Osteoblast (primary cell): ENCODE results near the gene SLC41A3. TPM values are rescaled to one million over a fixed set of nuclear protein-coding genes. Genes with fewer than 3 reads are reported as not detected.
"Not testable (repeated sequence)": the region's sequence is repeated elsewhere in the genome, so short reads cannot be mapped to it uniquely, and the experiment has no call there.

Source experiments
- DNase-seq: peaks from one replicate; pipeline ENCODE4 v3.0.0; 2011; ENCODE audit warnings: low spot score, mixed read lengths; ENCODE audit not compliant: insufficient read length; ENCODE audit errors: missing footprints
- H2AFZ ChIP-seq: 2 replicates; pipeline ENCODE4 v1.6.0; 2011; ENCODE audit warnings: mild to moderate bottlenecking, low read length
- H3K27ac ChIP-seq: 2 replicates; pipeline ENCODE4 v1.5.1; 2011; ENCODE audit warnings: mild to moderate bottlenecking, low read depth, low read length, moderate library complexity
- H3K27me3 ChIP-seq: 2 replicates; pipeline ENCODE4 v1.6.0; 2012; ENCODE audit warnings: mild to moderate bottlenecking, control low read depth, inconsistent platforms, low read length, moderate library complexity; ENCODE audit not compliant: insufficient read depth
- H3K36me3 ChIP-seq: 2 replicates; pipeline ENCODE4 v1.5.1; 2011; ENCODE audit warnings: mild to moderate bottlenecking, low read length, control low read depth, moderate library complexity; ENCODE audit not compliant: insufficient read depth
- H3K4me1 ChIP-seq: 2 replicates; pipeline ENCODE4 v1.5.1; 2011; ENCODE audit warnings: mild to moderate bottlenecking, low read length, control low read depth, moderate library complexity; ENCODE audit not compliant: insufficient read depth
- H3K4me2 ChIP-seq: 2 replicates; pipeline ENCODE4 v1.6.0; 2011; ENCODE audit warnings: mild to moderate bottlenecking, low read length; ENCODE audit not compliant: insufficient read depth
- H3K4me3 ChIP-seq: fragments of 200-600 bp; sonication (generic); 3 replicates; pipeline ENCODE4 v1.5.1; 2012; ENCODE audit warnings: mild to moderate bottlenecking, low read length, inconsistent platforms; ENCODE audit not compliant: insufficient read depth
- H3K79me2 ChIP-seq: 2 replicates; pipeline ENCODE4 v1.6.0; 2012; ENCODE audit warnings: mild to moderate bottlenecking, low read length, control low read depth, inconsistent platforms; ENCODE audit not compliant: insufficient read depth
- H3K9me3 ChIP-seq: 2 replicates; pipeline ENCODE4 v1.5.1; 2011; ENCODE audit warnings: low read depth, low read length, control low read depth
- H4K20me1 ChIP-seq: 2 replicates; pipeline ENCODE4 v1.6.0; 2012; ENCODE audit warnings: mild to moderate bottlenecking, low read length, control low read depth; ENCODE audit not compliant: insufficient read depth
- total RNA-seq: library from RNA; depleted of rRNA; stranded (reverse); fragments of >200 nt; gene quantifications from 2 replicates; pipeline ENCODE4 v1.2.3, GENCODE V29; 2012
- TF ChIP-seq, protein P1 (sequence below): IDR thresholded peaks from 2 replicates; pipeline ENCODE4 v1.5.1; 2011; ENCODE audit warnings: mild to moderate bottlenecking, low read depth, low read length, moderate library complexity; ENCODE audit errors: extremely low read depth

Gene SLC41A3
- total RNA-seq, 1 donor, result 59.4 TPM

DNA sequence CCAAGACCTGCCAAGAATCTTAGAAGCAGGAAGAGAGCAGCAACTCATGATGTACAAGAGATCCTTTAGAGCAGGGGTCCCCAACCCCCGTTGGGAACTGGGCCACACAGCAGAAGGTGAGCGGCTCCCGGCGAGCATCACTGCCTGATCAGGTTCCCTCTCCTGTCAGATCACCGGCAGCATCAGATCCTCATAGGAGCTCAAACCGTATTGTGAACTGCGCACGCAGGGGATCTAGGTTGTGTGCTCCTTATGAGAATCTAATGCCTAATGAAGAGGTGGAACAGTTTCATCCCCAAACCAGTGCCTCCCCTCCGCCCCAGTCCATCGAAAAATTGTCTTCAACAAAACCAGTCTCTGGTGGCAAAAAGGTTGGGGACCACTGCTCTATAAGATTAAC, 13.8 kb downstream of the SLC41A3 start:
- no peak overlapping the region for H3K4me3 ChIP-seq
- TF ChIP-seq, protein P1, sequence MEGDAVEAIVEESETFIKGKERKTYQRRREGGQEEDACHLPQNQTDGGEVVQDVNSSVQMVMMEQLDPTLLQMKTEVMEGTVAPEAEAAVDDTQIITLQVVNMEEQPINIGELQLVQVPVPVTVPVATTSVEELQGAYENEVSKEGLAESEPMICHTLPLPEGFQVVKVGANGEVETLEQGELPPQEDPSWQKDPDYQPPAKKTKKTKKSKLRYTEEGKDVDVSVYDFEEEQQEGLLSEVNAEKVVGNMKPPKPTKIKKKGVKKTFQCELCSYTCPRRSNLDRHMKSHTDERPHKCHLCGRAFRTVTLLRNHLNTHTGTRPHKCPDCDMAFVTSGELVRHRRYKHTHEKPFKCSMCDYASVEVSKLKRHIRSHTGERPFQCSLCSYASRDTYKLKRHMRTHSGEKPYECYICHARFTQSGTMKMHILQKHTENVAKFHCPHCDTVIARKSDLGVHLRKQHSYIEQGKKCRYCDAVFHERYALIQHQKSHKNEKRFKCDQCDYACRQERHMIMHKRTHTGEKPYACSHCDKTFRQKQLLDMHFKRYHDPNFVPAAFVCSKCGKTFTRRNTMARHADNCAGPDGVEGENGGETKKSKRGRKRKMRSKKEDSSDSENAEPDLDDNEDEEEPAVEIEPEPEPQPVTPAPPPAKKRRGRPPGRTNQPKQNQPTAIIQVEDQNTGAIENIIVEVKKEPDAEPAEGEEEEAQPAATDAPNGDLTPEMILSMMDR, result no peak
- H3K9me3 ChIP-seq, result no peaks in the 10 kb centered on the region
- H3K27me3 ChIP-seq, result no peaks in the 10 kb centered on the region
- peaks cover 2% of the 10 kb centered on the region for H3K79me2 ChIP-seq
- H4K20me1 ChIP-seq, result no peaks in the 10 kb centered on the region
- no peak overlapping the region for H3K4me2 ChIP-seq
- no peak overlapping the region for H2AFZ ChIP-seq
- H3K36me3 ChIP-seq, result no peaks in the 10 kb centered on the region
- no peak overlapping the region for H3K27ac ChIP-seq
- no peak for DNase-seq
- H3K4me1 ChIP-seq, result no peaks in the 10 kb centered on the region

GRCh38 chr3:126067959-126068358, 16.0 kb downstream of the SLC41A3 start:
- H3K4me1 ChIP-seq, result no peaks in the 10 kb centered on the region
- no peak overlapping the region for H3K4me3 ChIP-seq
- no peaks in the 10 kb centered on the region for H4K20me1 ChIP-seq
- TF ChIP-seq, protein P1, result no peak
- no peak for DNase-seq
- H3K79me2 ChIP-seq, result peaks cover 2% of the 10 kb centered on the region
- H2AFZ ChIP-seq, result no peak overlapping the region
- no peaks in the 10 kb centered on the region for H3K27me3 ChIP-seq
- H3K4me2 ChIP-seq, result no peak overlapping the region
- no peaks in the 10 kb centered on the region for H3K9me3 ChIP-seq
- no peaks in the 10 kb centered on the region for H3K36me3 ChIP-seq
- H3K27ac ChIP-seq, result no peak overlapping the region

- not testable (repeated sequence) for H3K4me2 ChIP-seq, H3K4me3 ChIP-seq, DNase-seq, H3K4me1 ChIP-seq, H3K9me3 ChIP-seq, H3K36me3 ChIP-seq, H4K20me1 ChIP-seq, H3K79me2 ChIP-seq, H3K27me3 ChIP-seq, H3K27ac ChIP-seq, H2AFZ ChIP-seq
Observed at GRCh38 chr3:126066676-126067075, 17.2 kb downstream of the SLC41A3 start.

DNA sequence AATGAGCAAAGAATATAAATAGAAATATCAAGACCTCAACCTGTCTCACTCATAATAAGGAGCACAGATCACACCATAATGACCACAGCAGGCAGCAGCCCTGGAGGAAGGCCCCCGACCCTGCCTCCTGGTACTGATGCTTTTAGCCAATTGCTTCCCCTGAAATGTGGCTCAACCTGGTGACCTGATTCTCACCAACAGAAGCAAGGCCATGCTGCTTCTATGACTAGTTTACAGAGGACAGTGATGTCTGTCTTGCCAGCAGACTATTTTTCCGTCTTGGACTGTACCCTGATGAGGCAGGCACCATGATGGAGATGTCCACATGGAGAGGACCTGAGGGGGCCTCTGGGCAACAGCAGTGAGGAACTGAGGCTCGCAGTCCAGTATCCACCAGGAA, 18.0 kb downstream of the SLC41A3 start:
- Histone ChIP-seq H3K4me2 (no peak overlapping the region), H3K9me3 (no peaks in the 10 kb centered on the region), H3K27me3 (no peaks in the 10 kb centered on the region), H3K4me3 (no peak overlapping the region), H4K20me1 (peaks cover 2% of the 10 kb centered on the region), H3K36me3 (no peaks in the 10 kb centered on the region), H3K79me2 (peaks cover 2% of the 10 kb centered on the region), H3K27ac (no peak overlapping the region), H3K4me1 (no peaks in the 10 kb centered on the region), H2AFZ (no peak overlapping the region)
- no peak for DNase-seq
- TF ChIP-seq, protein P1, result no peak
